ENCODE results near the gene DLL1. TPM values are rescaled to one million over a fixed set of nuclear protein-coding genes. Genes with fewer than 3 reads are reported as not detected.

Gene DLL1
- total RNA-seq, 1 experiment from 2014 or later: 2.8 TPM

- Mint-ChIP-seq H3K4me1 (no peaks in the 10 kb centered on the region), H3K4me3 (no peak overlapping the region), H3K27ac (no peak overlapping the region), H3K27me3 (ENCODE audit: low read depth) (peaks cover 5% of the 10 kb centered on the region), H3K9me3 (no peaks in the 10 kb centered on the region), H3K36me3 (ENCODE audit: insufficient read depth in 1 of 3, low read depth in 3 of 3) (no peaks in the 10 kb centered on the region; a peak in 1 of 7 replicates)
- no peaks in the 10 kb centered on the region for H3K23me2 ChIP-seq (ENCODE audit: insufficient read length, low read depth, low read length, poor library complexity, severe bottlenecking)
- no peak overlapping the region for H3K4me2 ChIP-seq (ENCODE audit: insufficient read depth, insufficient read length, low read length)
- no peak overlapping the region for H3K9ac ChIP-seq (ENCODE audit: extremely low read depth, insufficient read length, low read length)
- no peak overlapping the region for H3K23ac ChIP-seq (ENCODE audit: insufficient read length, low read depth, low read length)
- no peak overlapping the region for H4K8ac ChIP-seq (replicated peaks; ENCODE audit: insufficient read length, low read depth, low read length)
- no peak overlapping the region for H2BK20ac ChIP-seq (ENCODE audit: low read depth, low read length, poor library complexity, severe bottlenecking)
- no peak overlapping the region for H3K18ac ChIP-seq (ENCODE audit: insufficient read length, low read depth, low read length)
- H3K14ac ChIP-seq (ENCODE audit: insufficient read depth, low read length): no peak overlapping the region
- no peak overlapping the region for H4K5ac ChIP-seq (ENCODE audit: insufficient read length, low read depth, low read length)
- H4K91ac ChIP-seq (ENCODE audit: insufficient read length, low read depth, low read length): no peak overlapping the region
- H3K27ac ChIP-seq (ENCODE audit: insufficient read length, low read depth, low read length): no peak overlapping the region
- no peaks in the 10 kb centered on the region for H3K27me3 ChIP-seq (ENCODE audit: insufficient read depth, low read length)
- no peaks in the 10 kb centered on the region for H3K9me3 ChIP-seq (ENCODE audit: control insufficient read depth, low read depth, low read length)
- H2AK5ac ChIP-seq (ENCODE audit: insufficient read length, low read length): no peak overlapping the region
- H3K79me1 ChIP-seq (ENCODE audit: insufficient read depth, low read depth, low read length, poor library complexity, severe bottlenecking): no peaks in the 10 kb centered on the region
- TF ChIP-seq, protein P1, sequence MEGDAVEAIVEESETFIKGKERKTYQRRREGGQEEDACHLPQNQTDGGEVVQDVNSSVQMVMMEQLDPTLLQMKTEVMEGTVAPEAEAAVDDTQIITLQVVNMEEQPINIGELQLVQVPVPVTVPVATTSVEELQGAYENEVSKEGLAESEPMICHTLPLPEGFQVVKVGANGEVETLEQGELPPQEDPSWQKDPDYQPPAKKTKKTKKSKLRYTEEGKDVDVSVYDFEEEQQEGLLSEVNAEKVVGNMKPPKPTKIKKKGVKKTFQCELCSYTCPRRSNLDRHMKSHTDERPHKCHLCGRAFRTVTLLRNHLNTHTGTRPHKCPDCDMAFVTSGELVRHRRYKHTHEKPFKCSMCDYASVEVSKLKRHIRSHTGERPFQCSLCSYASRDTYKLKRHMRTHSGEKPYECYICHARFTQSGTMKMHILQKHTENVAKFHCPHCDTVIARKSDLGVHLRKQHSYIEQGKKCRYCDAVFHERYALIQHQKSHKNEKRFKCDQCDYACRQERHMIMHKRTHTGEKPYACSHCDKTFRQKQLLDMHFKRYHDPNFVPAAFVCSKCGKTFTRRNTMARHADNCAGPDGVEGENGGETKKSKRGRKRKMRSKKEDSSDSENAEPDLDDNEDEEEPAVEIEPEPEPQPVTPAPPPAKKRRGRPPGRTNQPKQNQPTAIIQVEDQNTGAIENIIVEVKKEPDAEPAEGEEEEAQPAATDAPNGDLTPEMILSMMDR (conservative IDR thresholded peaks at IDR 0.05): no peak
- no peak overlapping the region for H3K56ac ChIP-seq (ENCODE audit: insufficient read length, low read depth, low read length)
- no CpG with 5 or more reads among the region's 6 CpGs for WGBS (ENCODE audit: extremely low coverage, insufficient read length, low lambda C conversion rate)
- H4K20me1 ChIP-seq (ENCODE audit: control insufficient read depth, insufficient read depth, insufficient read length): no peaks in the 10 kb centered on the region
- no peak overlapping the region for H3T11ph ChIP-seq (ENCODE audit: low read length)
- no peak overlapping the region for H2BK5ac ChIP-seq (ENCODE audit: insufficient read length, low read length)
- H2BK12ac ChIP-seq (ENCODE audit: insufficient read length, low read depth, low read length): no peak overlapping the region
- no peak overlapping the region for H2AFZ ChIP-seq (ENCODE audit: low read length)
- no peaks in the 10 kb centered on the region for H3K79me2 ChIP-seq (ENCODE audit: insufficient read depth, low read length)
- H2BK120ac ChIP-seq (ENCODE audit: low read depth, low read length, poor library complexity, severe bottlenecking): no peak overlapping the region
- H3K4ac ChIP-seq (ENCODE audit: low read depth, low read length): no peak overlapping the region
- DNase-seq: no peak
- H3K4me1 ChIP-seq (ENCODE audit: insufficient read depth, low read length): no peaks in the 10 kb centered on the region
- H2BK15ac ChIP-seq (ENCODE audit: low read depth, low read length): no peak overlapping the region
Measured at GRCh38 chr6:170258407-170258806, 32.5 kb downstream of the DLL1 start.
